ENCODE data around the gene VWA7.
"Not testable (repeated sequence)": the region's sequence is repeated elsewhere in the genome, so short reads cannot be mapped to it uniquely, and the experiment has no call there.

The VWA7 gene

DNA sequence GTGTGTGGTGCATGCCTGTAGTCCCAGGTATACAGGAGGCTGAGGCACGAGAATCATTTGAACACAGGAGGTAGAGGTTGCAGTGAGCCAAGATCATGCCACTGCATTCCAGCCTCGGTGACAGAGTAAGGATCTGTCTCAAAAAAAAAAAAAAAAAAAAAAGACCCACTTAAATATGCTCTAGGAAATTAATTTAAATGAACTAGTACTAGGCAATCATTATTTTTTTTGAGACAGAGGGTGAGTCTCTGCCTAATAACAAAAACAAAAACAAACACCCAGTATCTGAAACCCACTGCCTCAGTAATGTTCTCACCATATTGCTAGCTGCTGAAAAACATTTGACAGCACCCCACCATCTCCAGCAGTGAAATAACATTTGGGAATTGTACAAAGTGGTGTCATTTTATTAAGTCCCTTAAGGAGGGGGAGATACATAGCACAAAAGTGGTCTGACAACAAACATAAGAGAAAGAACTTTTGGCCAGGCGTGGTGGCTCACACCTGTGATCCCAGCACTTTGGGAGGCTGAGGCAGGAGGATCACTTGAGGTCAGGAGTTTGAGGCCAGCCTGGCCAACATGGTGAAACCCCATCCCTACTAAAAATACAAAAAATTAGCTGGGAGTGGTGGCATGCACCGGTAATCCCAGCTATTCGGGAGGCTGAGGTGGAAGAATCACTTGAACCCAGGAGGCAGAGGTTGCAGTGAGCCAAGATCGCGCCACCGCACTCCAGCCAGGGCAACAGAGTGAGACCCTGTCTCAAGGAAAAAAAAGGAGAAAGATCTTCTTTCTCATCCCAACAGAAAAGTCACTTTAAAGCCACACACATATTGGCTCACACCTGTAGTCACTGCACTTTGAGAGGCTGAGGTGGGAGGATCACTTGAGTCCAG lies 24.2 kb upstream of the VWA7 start:
- not testable (repeated sequence) for DNase-seq

DNA sequence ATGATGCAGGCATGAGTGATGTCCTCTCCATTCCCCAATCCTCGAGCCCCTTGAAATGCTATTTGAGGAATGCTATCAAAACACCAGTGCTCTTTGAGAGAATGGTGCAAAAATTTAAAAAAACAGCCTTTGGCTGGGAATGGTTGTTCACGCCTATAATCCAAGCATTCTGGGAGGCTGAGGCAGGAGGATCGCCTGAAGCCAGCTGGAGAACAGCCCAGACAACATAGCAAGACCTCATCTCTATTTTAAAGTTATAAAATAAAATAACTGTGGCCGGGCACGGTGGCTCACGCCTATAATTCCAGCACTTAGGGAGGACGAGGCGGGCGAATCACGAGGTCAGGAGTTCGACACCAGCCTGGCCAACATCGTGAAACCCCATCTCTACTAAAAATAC lies 22.7 kb upstream of the VWA7 start:
- DNase-seq, result no peak

DNA sequence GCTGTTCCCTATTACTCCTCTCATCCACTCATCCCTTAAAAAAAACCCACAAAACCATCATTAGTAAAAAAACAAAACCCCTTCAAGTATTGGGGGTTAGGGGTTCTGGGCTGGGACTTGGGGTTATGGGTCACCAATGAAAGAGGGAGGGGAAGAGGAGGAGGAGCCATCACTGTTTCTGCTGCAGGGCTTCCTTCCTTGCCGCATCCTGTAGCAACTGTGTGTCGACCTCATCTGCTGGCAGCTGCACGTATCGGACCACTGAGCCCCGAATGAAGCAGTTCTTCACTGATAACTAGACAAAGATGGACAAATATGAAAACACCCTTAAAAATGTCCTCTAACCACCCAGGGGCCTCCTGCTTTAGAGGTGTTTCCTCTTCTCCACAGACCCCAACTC lies 20.5 kb upstream of the VWA7 start:
- DNase-seq, result no peak

DNA sequence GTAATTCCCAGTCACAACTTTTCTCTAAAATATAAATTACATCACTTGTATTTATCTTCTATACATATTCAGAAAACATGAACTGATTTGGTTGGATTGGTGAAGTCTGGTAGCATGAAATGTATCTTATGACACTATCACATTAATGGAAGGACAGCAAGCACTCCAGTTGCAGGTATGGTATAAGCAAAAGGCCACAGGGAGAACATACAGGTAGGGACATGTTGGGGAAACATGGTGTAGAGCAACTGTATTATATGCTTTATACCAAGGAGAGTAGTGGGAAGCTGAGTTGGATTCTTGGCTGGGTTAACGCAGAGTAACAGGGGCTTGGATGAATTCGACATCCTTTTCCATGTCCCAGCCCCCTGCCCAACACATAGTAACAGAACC lies 19.9 kb upstream of the VWA7 start:
- DNase-seq, result no peak

DNA sequence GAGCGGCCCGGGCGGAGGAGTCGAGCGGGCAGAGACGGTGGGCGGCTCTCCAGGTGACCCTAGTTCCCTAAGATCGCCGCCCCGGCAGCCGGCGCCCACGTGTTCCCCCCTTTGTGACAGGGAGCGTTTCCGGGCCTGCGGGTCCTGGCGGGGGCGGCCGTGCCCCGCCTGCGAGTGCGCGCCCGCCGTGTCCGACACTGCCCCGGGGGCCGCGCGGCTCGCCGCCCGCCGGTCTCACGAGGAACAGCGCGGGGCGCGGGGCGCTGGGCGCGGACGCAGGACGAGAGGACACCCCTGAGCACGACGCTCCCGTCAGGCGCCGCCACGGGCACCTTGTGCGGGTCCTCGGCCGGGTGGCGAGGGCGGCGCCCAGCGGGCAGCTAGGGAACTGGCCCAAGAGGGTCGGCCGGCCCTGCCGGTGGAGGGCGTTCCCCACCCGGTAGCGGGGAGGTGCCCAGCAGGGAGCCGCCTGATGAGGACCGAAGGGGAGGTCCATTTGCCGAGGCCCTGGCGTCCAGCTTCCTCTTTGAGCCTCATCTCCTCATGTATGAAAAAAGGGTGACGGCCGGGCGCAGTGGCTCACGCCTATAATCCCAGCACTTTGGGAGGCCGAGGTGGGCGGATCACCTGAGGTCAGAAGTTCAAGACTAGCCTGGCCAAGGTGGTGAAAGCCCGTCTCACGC lies 18.6 kb upstream of the VWA7 start, which contains the start of gene VARS1:
VARS1 (minus strand) TSS at position 137 of the 683 bp plus-strand sequence. CDS start 535 bp downstream, outside the sequence.
- peak; percentile 90 for DNase-seq

DNA sequence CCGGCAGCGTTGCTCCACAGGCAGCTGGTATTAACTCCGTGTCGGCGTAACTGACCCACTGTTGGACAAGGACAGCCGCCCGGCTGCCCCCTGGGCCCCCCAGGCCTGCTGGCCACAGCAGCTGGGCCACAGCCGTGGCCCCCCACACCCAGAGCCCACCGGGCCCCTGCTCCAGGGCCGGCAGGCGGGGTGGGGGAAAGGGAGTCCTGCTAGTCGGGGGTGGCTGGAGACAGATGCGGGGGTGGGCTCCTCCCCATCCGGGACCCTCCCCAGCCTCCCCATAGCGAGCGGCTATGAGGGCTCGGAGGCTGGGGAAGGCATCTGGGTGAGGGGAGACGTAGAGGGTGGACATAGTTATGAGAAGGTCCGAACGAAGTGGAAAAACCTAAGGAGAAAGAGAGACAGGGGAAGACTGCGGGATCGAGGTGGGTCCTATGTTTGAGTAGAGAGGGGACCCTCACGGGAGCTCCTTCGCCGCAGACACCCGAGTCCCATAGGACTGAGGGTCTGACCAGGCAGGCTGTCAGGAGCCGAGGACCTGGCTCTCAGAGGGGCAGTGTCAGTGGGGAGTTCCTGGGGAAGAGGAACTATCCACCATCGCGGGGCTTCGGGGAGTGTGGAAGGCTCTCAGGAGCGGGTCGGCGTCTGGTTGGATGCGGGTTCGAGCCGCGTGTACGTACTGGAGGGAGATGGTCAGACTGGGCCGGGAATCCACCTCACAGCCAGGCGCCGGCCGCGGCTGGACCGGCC lies 17.9 kb upstream of the VWA7 start:
- DNase-seq, result no peak

DNA sequence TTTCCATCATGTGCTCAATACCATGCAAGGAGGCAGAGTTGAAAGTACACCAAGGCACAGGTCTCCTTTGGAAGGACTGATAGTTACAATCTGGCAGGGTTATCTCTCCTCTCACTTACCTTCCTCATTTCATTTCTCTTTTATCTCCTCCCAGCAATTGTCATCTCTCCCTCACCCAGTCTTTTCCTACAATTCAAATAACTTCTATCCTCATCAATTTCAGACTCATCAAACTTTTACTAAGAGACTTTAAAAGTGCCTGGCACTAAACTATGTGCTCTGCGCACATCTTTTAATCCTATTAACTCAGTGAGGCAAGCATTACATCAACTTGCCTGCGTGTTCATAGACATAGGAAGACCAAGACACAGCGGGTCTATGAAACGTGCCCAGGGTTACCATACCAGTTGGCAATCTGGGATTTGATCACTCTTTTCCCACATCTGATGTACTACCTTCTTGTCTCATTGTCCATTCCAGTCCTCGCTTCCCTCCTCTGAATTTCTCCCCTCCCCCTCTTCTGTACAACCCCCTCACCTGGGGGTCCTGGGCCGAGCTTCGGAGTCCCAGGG lies 17.3 kb upstream of the VWA7 start:
- DNase-seq, result no peak

DNA sequence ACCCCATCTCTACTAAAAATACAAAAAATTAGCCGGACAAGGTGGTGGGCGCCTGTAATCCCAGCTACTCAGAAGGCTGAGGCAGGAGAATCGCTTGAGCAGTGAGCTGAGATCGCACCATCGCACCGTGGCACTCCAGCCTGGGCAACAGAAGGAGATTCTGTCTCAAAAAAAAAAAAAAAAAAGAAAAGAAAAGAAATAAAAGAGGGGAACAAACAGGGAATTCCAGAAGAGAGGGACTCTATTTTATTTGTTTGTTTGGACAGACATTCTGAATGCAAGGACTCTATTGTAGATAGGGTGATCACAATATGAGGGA lies 16.8 kb upstream of the VWA7 start:
- not testable (repeated sequence) for DNase-seq

DNA sequence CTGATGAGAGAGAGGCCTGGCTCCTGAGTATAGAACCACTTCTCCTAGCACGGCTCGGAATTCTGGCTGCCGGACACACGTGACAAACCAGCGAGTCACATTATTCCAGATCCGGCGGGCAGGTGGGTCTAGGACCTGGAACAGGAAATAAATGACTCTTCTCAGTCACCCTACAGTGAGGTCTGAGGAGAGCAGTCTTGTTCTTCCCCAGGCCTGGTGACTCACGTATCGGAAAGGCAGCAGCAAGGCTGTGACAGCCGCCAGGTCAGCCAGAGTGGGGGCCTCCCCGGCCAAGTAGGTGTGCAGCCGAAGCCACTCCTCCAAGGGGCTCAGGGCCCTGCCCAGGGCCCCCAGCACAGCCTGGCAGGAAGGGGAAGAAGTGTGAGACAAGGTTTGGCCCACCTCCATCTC lies 15.6 kb upstream of the VWA7 start:
- no peak for DNase-seq

DNA sequence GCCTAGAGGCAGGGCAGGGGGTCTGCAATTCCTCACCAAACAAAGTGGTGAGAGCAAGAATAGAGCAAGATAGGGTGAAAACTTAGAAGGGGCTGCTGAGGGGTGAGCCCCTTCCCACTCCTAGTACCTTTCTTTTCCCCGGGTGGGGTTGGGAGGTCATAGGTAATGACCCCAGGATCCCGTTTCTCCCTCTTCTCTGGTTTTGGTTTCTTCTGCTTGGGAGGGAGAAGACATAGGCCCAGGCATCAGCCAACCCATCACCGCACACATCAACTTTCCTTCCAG lies 14.9 kb upstream of the VWA7 start:
- no peak for DNase-seq

DNA sequence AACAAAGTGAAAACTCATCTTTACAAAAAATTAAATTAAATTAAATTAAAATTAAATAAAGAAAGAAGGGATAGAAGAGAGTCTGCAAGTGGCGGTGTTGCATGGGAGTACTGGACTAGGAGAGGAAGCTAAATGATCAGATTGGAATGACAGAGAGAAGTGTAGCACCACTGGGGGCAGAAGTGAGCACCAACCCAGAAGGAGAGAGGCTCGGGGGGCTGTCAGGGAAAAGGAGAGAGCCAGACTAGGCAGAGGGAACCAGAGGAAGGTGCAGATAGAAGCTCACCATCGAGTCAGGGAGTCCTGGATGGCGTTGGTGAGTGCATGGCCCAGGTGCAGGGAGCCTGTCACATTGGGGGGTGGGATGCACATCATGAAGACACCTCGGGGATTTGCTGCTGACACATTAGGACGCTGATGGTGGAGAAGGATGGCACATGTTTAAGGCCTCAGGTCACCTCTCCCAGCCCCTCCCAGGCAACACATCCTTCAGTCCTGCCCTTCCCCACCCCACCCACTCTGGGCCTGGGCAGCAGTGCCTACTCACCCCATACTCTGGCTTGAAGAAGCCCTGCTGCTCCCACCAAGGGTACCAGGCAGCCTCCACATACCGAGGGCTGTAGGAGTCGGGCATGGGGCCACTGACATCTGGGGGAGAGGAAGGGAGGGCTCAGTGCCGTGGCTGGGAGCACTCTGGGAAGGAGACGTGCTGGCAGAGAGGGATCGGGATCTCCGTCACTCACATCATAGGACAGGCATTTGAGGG lies 14.4 kb upstream of the VWA7 start:
- no peak for DNase-seq

DNA sequence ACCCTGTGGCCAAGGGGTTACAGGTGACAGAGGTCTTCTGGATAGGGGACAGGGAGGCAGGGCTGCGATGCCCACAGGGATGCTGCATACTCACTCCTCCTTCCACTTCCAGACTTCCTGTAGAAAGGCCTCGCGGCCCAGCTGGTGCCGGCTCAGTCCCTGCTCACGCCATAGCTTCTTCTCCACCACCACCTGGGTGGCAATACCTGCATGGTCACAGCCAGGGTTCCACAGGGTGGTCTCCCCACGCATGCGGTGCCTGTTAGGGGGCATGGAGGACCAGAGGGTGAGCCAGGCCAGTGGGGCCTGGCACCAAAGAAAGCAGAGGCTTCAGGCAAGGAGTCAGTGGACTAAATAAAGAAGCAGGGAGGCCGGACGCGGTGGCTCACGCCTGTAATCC lies 8.3 kb upstream of the VWA7 start:
- no peak for DNase-seq

DNA sequence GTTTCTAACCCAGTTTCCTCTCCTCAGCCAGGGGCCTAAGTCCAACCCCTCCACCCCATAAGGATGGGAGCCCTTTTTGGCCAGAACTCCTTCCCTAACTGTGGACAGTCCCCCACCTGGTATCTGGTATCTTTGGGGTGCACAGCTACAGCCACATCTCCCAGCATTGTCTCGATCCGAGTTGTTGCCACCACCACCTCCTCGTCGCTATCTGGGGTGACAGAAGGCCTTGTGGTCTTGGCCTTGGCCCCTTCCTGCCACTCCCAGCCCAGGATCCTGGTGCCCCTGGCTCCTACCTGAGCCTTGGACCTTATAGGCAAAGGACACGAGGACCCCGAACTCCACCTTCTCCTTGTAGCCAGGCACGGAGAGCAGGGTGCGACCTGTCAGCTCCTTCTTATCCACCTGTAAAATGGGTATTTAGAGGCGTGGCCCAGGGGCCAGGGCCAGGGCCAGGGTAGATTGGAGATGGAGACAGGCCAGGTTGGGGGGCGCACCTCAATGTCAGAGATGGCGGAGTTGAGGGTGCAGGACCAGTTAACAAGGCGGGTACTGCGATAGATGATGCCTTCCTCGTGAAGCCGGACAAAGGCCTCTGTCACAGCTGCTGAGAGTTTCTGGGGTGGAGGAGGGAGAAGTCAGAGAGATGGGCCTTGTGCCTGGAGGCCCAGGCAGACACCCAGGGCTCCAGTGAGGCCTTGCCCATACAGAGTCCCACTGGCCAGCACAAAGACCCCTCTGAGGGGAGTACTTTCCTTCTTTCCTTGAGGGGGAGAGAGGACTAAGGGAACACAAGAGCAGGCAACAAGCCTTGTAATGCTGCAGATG lies 7.2 kb upstream of the VWA7 start:
- peak; percentile 4 for DNase-seq

DNA sequence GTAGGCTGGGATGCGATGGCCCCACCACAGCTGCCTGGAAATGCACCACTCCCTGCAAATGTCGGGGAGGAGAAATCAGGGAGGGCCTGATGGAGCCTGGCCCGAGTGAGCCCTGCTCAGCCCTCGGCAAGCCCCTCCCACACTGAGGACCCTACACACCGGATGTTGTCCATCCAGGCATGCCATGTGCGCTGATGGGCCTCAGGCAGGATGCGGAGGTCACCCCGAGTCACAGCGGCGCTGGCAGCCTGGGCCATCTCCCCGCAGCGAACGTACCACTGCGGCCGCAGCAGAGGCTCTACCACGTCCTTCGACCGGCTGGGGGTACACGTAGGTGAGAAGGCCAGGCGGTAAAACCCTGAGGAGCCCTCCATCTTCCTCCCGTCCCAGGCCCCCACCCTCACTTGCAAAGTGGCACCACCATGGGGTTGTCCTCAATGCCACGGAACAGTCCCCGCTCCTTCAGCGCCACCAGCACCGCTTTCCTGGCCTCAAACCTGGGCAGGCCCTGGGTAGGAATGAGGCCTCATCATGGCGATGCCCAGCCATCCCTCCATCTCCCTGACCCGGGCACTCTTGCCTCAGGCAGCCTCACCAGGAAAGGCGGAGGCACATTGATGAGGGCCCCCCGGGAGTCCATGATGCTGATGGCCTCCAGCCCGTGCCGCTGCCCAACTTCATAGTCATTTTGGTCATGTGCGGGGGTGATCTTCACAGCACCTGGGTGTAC lies 5.2 kb upstream of the VWA7 start:
- no peak for DNase-seq

DNA sequence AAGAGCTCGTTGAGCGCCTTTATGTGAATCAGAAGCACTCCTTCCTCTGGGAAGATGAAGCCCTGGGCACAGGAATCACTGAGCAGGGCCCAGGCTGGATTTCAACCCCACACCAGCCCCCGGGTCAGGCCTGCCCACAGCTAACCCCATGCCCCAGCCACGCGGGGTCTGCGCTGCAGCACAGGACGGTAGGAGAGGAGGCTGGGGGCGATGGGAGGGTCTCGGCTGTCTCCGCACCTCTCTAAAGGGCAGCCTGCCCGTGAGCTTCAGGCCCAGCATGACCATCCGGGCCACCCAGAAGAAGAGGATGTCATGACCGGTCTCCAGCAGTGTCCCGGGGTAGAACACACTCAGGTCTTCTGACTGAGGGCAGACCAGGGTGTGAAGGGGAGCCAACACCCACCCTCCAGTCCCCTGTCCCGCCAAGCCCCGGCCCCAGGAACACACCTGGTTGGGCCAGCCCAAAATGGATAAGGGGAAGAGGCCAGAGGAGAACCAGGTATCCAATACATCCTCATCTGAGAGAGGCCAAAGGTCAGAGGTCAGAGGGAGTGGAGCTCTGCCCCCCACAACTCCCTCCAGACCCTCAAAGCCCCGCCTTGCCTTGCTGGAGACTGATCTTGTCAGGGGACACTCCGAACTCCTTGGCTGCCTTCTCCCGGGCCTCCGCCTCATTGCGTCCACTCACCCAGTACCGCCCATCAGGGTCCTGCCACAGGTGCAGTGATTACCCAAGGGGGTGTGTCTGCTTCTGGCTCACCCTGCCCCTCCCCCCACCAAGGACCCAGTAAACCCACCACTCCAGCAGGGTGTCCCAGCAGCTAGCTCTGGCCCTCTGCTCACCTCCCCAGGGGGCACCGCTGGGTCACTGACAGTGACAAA lies 4.4 kb upstream of the VWA7 start:
- DNase-seq, result no peak

DNA sequence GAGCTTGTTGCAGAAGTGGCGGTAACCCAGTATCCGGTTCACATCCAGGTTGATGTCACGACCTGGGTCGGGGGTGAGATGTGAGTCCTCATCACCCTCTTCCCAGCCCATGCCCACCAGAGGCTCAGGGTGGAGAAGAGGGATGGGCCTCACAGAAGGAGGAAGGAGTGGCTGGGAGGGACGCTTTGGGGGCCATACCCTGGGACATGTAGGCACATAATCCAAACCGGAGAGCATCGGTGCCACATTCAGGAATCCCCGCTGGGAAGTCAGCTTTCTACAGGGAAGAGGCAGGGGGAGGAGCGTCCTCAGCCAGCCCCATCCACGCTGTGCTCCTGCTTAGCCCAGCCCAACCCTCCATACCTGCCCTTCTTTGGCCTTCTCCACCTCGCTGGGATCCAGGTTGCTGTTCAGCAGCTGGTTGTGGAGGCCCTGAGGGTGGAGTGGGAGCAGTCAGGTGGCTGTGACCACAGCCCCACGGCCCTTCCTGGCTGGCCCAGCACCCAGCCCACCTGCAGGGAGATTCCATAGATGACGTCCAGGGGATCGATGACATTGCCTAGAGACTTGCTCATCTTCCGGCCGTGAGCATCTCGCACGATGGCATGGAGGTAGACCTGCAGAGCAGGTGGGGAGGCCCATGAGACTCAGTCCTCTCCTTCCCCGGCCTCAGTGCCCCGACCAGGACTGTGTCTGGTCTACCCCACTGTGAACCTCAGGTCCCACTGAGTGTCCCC lies 3.5 kb upstream of the VWA7 start:
- DNase-seq, result no peak

DNA sequence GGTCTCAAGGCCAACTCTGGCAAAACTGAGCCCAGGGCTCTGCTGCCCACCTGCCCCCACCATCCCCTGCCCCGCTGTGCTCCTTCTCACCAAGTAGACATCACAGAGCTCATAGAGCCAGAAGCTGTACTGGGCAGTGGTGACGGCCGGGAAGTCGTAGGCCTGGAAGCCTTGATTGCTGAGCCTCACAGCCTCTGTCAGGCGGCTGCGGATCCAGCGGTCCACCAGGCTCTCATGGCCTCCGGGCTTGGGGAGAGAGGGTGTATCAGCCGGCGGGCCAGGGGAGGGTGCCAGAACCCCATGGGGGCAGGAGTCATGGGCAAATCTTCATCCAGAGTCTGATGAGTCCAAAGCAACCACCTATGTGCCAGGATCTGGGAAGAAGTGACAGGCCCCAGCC lies 2.8 kb upstream of the VWA7 start:
- no peak for DNase-seq

DNA sequence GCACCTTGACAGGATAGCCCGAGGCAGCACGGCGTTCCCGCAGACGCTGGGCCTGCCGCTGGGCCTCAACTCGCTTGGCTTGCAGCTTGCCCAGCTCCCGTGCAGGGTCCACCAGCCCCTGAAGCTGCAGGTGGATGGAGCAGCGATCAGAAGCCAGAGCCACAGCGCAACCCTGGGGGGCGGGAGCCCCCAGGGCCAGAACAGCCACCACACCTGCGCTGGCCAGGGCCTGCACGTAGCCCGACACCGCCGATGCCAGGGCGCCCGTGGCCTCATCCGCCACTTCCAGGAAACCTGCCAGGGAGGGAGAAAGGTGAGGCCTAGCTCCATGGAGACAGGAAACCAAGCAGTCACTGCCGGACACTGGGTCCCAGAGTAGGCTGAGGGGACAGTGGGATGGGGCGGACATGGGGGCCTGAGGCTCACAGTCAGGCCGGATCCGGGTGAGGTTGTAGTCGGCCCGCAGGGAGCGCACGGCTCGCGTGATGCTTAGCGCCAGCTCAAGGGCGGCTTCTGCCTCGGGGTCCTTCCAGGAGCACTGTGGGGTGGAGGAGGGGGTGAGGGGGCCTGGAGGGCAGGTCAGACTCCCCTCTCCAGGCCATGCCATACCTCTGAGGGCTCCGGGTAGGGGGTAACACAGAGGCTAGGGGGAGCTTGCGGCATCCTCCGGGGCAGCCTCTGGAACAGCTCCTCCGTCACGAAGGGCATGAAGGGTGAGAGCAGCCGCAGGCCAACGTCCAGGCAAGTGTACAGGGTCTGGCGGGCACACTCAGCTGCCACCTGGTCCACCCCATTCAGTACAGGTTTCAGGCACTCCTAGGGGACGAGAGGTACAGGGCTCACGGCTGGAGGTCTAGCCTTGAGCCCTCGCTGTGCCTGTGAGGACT lies 2.1 kb upstream of the VWA7 start:
- no peak for DNase-seq
